ENCODE measurements around the gene ALLC.

The ALLC gene

DNA sequence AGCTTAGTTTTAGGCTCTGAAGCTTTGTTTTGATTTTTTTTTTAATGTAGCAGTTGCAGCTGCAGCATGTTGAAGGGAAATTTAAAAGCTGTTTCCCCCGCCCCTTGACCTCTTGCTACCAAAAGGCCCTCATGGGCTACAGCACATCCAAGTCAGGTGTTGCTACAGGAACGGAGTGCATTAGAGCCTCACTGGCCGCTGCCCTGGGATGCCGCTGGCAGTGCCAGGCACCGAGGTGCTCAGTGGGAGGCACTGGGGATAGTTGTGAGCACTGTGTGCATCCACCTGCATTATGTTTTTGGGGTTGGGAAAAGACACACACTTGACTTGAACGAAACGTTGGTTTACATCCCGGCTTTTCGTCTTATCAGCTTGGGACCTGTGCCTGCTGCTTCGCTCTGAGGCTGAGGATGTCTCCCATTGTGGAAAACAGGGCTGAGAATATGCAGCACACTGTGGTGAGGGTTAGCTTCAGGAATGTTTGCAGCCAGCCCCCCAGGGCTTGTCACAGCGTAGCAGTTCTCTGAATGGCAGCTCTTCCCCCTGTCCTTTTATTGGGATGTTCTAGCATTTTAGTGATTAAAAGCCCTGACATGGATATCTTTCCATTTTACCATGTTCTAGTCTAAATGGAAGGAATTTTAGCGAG lies 69.5 kb downstream of the ALLC start:
- Histone ChIP-seq H3K9me3 (ENCODE audit: control insufficient read depth in 5 of 5, low read length in 5 of 5) (no peaks in the 10 kb centered on the region), H3K27ac (ENCODE audit: low read depth, low read length) (no peak overlapping the region), H3K4me3 (ENCODE audit: low read depth in 1 of 5, low read length in 5 of 5) (peak overlapping the region in 2 of 5 donors; percentile 7 to 15), H3K4me1 (ENCODE audit: control insufficient read depth in 5 of 5, insufficient read depth in 5 of 5, low read length in 5 of 5) (peaks cover 0 to 10% (median 8%) of the 10 kb centered on the region in 5 donors), H3K9ac (ENCODE audit: low read length in 5 of 5) (no peak overlapping the region), H3K27me3 (ENCODE audit: control insufficient read depth in 5 of 5, insufficient read depth in 4 of 5, low read length in 5 of 5) (peaks cover 6 to 26% (median 18%) of the 10 kb centered on the region in 5 donors), H3K36me3 (ENCODE audit: control insufficient read depth in 5 of 5, insufficient read depth in 5 of 5, low read length in 5 of 5) (no peaks in the 10 kb centered on the region)

DNA sequence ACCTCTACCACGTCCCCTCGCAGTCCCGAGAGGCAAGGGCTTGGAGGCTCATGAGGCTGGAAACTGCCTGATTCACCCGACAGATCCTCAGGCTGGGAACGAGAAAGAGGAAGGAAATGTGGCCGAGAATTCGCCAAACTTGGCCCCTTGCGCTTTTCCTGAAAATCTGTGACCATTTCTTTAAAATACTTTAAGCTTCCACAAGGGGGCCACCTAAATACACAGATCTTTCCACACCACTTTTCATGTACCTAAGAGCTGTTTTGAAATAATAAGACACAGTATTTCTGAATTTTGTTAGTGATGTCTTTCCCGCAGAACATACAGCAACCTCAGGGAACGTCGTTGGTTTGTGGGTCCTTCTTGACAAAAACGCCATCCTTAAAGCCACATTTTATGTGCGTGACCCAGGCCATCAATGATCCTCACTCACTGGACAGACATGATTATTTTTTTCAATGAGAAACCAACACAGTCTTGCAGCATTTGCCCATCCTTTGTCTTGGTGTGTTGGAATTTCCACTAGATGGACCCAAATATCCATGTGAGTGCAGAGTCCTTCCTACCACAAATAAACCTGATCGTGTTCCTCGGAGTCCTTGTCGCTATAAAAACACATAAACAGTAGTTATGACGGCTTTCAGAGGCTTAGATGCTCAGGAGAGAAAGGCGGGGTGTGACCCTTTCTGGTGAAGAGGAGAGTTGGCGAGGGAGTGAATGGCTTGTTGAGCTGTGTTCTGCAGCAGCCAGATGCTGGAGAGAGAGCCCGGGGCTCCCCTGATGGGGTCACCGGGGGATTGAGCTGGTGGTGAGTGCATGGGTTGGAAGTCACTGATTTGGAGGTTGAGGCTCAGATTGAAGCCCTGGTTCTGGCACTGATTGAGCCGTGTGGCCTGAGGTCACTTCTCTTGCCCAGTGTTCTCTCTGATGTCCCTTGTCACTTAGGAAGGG lies 70.4 kb downstream of the ALLC start:
- H3K27me3 ChIP-seq (ENCODE audit: control insufficient read depth in 5 of 5, insufficient read depth in 4 of 5, low read length in 5 of 5) = peaks cover 6 to 26% (median 18%) of the 10 kb centered on the region in 5 donors
- peak overlapping the region in 2 of 5 donors; percentile 7 to 15 for H3K4me3 ChIP-seq (ENCODE audit: low read depth in 1 of 5, low read length in 5 of 5)
- no peaks in the 10 kb centered on the region for H3K9me3 ChIP-seq (ENCODE audit: control insufficient read depth in 5 of 5, low read length in 5 of 5)
- no peaks in the 10 kb centered on the region for H3K36me3 ChIP-seq (ENCODE audit: control insufficient read depth in 5 of 5, insufficient read depth in 5 of 5, low read length in 5 of 5)
- H3K9ac ChIP-seq (ENCODE audit: low read length in 5 of 5) = no peak overlapping the region
- peaks cover 0 to 10% (median 8%) of the 10 kb centered on the region in 5 donors for H3K4me1 ChIP-seq (ENCODE audit: control insufficient read depth in 5 of 5, insufficient read depth in 5 of 5, low read length in 5 of 5)
- H3K27ac ChIP-seq (ENCODE audit: low read depth, low read length) = no peak overlapping the region

- Histone ChIP-seq H3K9ac (ENCODE audit: low read length in 5 of 5) (no peak overlapping the region), H3K4me1 (ENCODE audit: control insufficient read depth in 5 of 5, insufficient read depth in 5 of 5, low read length in 5 of 5) (peaks cover 0 to 10% (median 8%) of the 10 kb centered on the region in 5 donors), H3K9me3 (ENCODE audit: control insufficient read depth in 5 of 5, low read length in 5 of 5) (no peaks in the 10 kb centered on the region), H3K27ac (ENCODE audit: low read depth, low read length) (no peak overlapping the region), H3K36me3 (ENCODE audit: control insufficient read depth in 5 of 5, insufficient read depth in 5 of 5, low read length in 5 of 5) (no peaks in the 10 kb centered on the region), H3K27me3 (ENCODE audit: control insufficient read depth in 5 of 5, insufficient read depth in 4 of 5, low read length in 5 of 5) (peaks cover 6 to 26% (median 18%) of the 10 kb centered on the region in 5 donors), H3K4me3 (ENCODE audit: low read depth in 1 of 5, low read length in 5 of 5) (no peak overlapping the region)
These were observed 71.1 kb downstream of the ALLC start for GRCh38 chr2:3729055-3729448.

- no peaks in the 10 kb centered on the region for H3K9me3 ChIP-seq (ENCODE audit: control insufficient read depth in 5 of 5, low read length in 5 of 5)
- H3K36me3 ChIP-seq (ENCODE audit: control insufficient read depth in 5 of 5, insufficient read depth in 5 of 5, low read length in 5 of 5) = no peaks in the 10 kb centered on the region
- H3K27ac ChIP-seq (ENCODE audit: low read depth, low read length) = no peak overlapping the region
- peaks cover 0 to 10% (median 8%) of the 10 kb centered on the region in 5 donors for H3K4me1 ChIP-seq (ENCODE audit: control insufficient read depth in 5 of 5, insufficient read depth in 5 of 5, low read length in 5 of 5)
- peaks cover 6 to 22% (median 18%) of the 10 kb centered on the region in 5 donors for H3K27me3 ChIP-seq (ENCODE audit: control insufficient read depth in 5 of 5, insufficient read depth in 4 of 5, low read length in 5 of 5)
- H3K4me3 ChIP-seq (ENCODE audit: low read depth in 1 of 5, low read length in 5 of 5) = no peak overlapping the region
- no peak overlapping the region for H3K9ac ChIP-seq (ENCODE audit: low read length in 5 of 5)
These were observed 71.8 kb downstream of the ALLC start for GRCh38 chr2:3729786-3730185.

DNA sequence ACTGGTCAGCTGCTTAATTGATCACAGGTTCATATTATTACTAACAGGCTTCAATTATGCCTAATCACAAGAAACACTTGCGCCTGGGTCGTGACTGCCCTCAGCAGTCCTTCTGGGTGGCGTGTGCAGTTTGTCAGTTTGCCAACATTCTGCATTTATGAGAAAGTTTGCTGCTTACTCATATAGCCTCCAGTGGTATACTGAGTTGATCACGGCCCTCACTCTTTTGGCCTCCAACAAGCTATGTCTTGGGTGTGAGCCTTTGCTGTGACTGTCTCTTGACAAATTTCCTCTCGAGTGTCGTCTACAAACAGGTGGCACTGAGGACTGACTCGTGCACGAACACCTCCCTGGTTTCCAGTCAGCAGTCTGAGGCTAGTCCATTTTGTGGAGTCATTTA lies 72.6 kb downstream of the ALLC start:
- no peak overlapping the region for H3K27ac ChIP-seq (ENCODE audit: low read depth, low read length)
- H3K4me3 ChIP-seq (ENCODE audit: low read depth in 1 of 5, low read length in 5 of 5) = no peak overlapping the region
- no peaks in the 10 kb centered on the region for H3K9me3 ChIP-seq (ENCODE audit: control insufficient read depth in 5 of 5, low read length in 5 of 5)
- peaks cover 1 to 19% (median 18%) of the 10 kb centered on the region in 5 donors for H3K27me3 ChIP-seq (ENCODE audit: control insufficient read depth in 5 of 5, insufficient read depth in 4 of 5, low read length in 5 of 5)
- peaks cover 0 to 10% (median 8%) of the 10 kb centered on the region in 5 donors for H3K4me1 ChIP-seq (ENCODE audit: control insufficient read depth in 5 of 5, insufficient read depth in 5 of 5, low read length in 5 of 5)
- no peak overlapping the region for H3K9ac ChIP-seq (ENCODE audit: low read length in 5 of 5)
- no peaks in the 10 kb centered on the region for H3K36me3 ChIP-seq (ENCODE audit: control insufficient read depth in 5 of 5, insufficient read depth in 5 of 5, low read length in 5 of 5)

DNA sequence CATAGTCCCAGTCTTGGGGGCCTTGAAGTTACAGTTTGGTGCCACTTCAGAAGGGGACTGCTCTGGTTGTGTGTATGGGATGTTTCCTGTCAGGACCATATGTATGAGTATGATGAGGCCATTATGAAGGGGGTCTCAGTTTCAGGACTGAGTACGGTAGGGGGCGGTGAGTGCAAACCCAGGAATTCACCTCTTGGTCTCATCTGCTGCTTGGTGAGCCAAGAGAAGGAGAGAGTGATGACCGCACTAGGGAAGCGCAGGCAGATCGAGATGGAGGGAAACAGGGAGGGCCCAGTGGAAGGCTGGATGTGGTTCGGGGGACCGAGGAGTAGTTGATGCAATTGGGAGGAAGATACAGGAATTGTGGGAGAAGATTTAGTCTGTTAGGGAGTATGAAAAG lies 73.8 kb downstream of the ALLC start:
- Histone ChIP-seq H3K4me1 (ENCODE audit: control insufficient read depth in 5 of 5, insufficient read depth in 5 of 5, low read length in 5 of 5) (peaks cover 0 to 10% (median 8%) of the 10 kb centered on the region in 5 donors), H3K9ac (ENCODE audit: low read length in 5 of 5) (no peak overlapping the region), H3K4me3 (ENCODE audit: low read depth in 1 of 5, low read length in 5 of 5) (no peak overlapping the region), H3K27ac (ENCODE audit: low read depth, low read length) (no peak overlapping the region), H3K36me3 (ENCODE audit: control insufficient read depth in 5 of 5, insufficient read depth in 5 of 5, low read length in 5 of 5) (no peaks in the 10 kb centered on the region), H3K9me3 (ENCODE audit: control insufficient read depth in 5 of 5, low read length in 5 of 5) (no peaks in the 10 kb centered on the region), H3K27me3 (ENCODE audit: control insufficient read depth in 5 of 5, insufficient read depth in 4 of 5, low read length in 5 of 5) (peaks cover 5 to 14% (median 11%) of the 10 kb centered on the region in 5 donors)

DNA sequence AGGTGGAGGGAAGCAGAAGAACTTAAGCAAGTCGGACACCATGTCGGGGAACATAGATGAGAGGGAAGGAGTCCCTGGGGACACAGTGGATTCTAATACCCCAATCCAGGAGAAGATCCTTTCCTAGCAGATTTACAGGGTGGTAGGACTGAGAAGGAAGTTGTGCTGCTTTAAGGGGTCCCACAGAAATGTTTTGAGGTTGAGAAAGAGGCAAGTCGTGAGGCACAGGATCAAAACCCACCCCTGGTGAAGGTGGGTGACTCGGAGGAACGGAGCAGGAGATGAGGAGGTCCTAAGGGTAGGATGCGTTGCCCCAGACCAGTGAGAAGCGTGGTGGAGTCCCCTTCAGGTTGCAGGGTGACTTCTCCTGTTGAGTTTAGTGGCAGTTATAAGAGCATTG lies 78.1 kb downstream of the ALLC start:
- H3K4me3 ChIP-seq (ENCODE audit: low read depth in 1 of 5, low read length in 5 of 5) = no peak overlapping the region
- H3K36me3 ChIP-seq (ENCODE audit: control insufficient read depth in 5 of 5, insufficient read depth in 5 of 5, low read length in 5 of 5) = no peaks in the 10 kb centered on the region
- no peak overlapping the region for H3K27ac ChIP-seq (ENCODE audit: low read depth, low read length)
- H3K27me3 ChIP-seq (ENCODE audit: control insufficient read depth in 5 of 5, insufficient read depth in 4 of 5, low read length in 5 of 5) = peaks cover 3 to 7% (median 6%) of the 10 kb centered on the region in 5 donors
- H3K9ac ChIP-seq (ENCODE audit: low read length in 5 of 5) = no peak overlapping the region
- no peaks in the 10 kb centered on the region for H3K9me3 ChIP-seq (ENCODE audit: control insufficient read depth in 5 of 5, low read length in 5 of 5)
- H3K4me1 ChIP-seq (ENCODE audit: control insufficient read depth in 5 of 5, insufficient read depth in 5 of 5, low read length in 5 of 5) = no peaks in the 10 kb centered on the region

DNA sequence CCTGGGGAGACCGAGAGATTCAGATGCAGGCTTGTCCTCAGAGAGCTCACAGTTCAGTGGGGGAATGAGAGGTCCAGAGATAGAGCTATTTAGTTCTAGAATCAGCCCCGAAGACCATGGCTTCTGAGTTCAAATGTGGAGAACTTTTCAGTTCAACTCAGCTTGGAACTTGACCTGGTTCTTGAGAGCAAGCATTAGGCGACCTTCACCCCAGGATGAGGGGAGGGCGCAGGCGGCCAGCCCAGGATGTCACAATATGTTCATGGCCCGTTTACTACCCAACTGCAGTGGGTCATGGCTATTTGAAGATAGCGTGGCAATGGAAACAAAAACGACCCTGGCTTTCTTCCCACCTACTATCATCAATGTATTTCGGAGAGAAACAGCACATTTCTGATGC lies 79.1 kb downstream of the ALLC start:
- H3K9ac ChIP-seq (ENCODE audit: low read length in 5 of 5) = no peak overlapping the region
- H3K4me1 ChIP-seq (ENCODE audit: control insufficient read depth in 5 of 5, insufficient read depth in 5 of 5, low read length in 5 of 5) = no peaks in the 10 kb centered on the region
- H3K9me3 ChIP-seq (ENCODE audit: control insufficient read depth in 5 of 5, low read length in 5 of 5) = no peaks in the 10 kb centered on the region
- H3K27ac ChIP-seq (ENCODE audit: low read depth, low read length) = no peak overlapping the region
- H3K27me3 ChIP-seq (ENCODE audit: control insufficient read depth in 5 of 5, insufficient read depth in 4 of 5, low read length in 5 of 5) = peaks cover 3 to 7% (median 6%) of the 10 kb centered on the region in 5 donors
- H3K4me3 ChIP-seq (ENCODE audit: low read depth in 1 of 5, low read length in 5 of 5) = no peak overlapping the region
- no peaks in the 10 kb centered on the region for H3K36me3 ChIP-seq (ENCODE audit: control insufficient read depth in 5 of 5, insufficient read depth in 5 of 5, low read length in 5 of 5)

DNA sequence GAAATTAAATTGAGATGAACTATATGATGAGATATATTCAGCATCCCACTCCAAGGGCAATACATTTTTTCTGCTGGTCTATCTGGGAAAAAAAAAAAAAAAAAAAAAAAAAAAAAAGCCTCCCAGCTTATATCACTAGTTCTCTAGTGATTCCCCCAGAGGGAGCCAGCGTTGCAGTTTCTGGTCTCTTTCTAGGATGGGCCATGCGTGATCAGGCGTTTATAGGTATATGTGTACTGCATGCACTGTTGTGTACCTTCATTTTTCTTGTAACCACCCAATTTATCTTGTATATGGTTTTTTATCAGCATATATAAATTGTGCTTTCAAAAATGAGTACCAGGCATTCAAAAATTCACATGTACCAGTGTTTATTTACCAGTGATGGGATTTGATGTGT lies 80.5 kb downstream of the ALLC start:
- Histone ChIP-seq H3K4me3 (ENCODE audit: low read depth in 1 of 5, low read length in 5 of 5) (no peak overlapping the region), H3K9ac (ENCODE audit: low read length in 5 of 5) (no peak overlapping the region), H3K27me3 (ENCODE audit: control insufficient read depth in 5 of 5, insufficient read depth in 4 of 5, low read length in 5 of 5) (peaks cover 3 to 7% (median 6%) of the 10 kb centered on the region in 5 donors), H3K27ac (ENCODE audit: low read depth, low read length) (no peak overlapping the region), H3K9me3 (ENCODE audit: control insufficient read depth in 5 of 5, low read length in 5 of 5) (no peaks in the 10 kb centered on the region), H3K4me1 (ENCODE audit: control insufficient read depth in 5 of 5, insufficient read depth in 5 of 5, low read length in 5 of 5) (no peaks in the 10 kb centered on the region), H3K36me3 (ENCODE audit: control insufficient read depth in 5 of 5, insufficient read depth in 5 of 5, low read length in 5 of 5) (no peaks in the 10 kb centered on the region)

- Histone ChIP-seq H3K36me3 (ENCODE audit: control insufficient read depth in 5 of 5, insufficient read depth in 5 of 5, low read length in 5 of 5) (no peaks in the 10 kb centered on the region), H3K4me3 (ENCODE audit: low read depth in 1 of 5, low read length in 5 of 5) (no peak overlapping the region), H3K9ac (ENCODE audit: low read length in 5 of 5) (no peak overlapping the region), H3K27me3 (ENCODE audit: control insufficient read depth in 5 of 5, insufficient read depth in 4 of 5, low read length in 5 of 5) (peaks cover 3 to 7% (median 6%) of the 10 kb centered on the region in 5 donors), H3K27ac (ENCODE audit: low read depth, low read length) (no peak overlapping the region), H3K9me3 (ENCODE audit: control insufficient read depth in 5 of 5, low read length in 5 of 5) (no peaks in the 10 kb centered on the region), H3K4me1 (ENCODE audit: control insufficient read depth in 5 of 5, insufficient read depth in 5 of 5, low read length in 5 of 5) (no peaks in the 10 kb centered on the region)
These were observed 81.3 kb downstream of the ALLC start for GRCh38 chr2:3739313-3739712.
